H1 (cell line): ENCODE data around the gene LRRTM4. TPM values are rescaled to one million over a fixed set of nuclear protein-coding genes. Genes with fewer than 3 reads are reported as not detected.
A peak's percentile ranks its signal among the peaks of the same experiment; 100 is the strongest.

Experiments
- CTCF ChIA-PET: fragments of 300-600 bp; sonication (Branson Sonifier 250); formaldehyde crosslinking; loops from one replicate; lab custom pipeline; 2021; ENCODE audit not compliant: partially characterized antibody; lab: Charles Lee
- POLR2A ChIA-PET: fragments of 300-600 bp; sonication (Branson Sonifier 250); formaldehyde crosslinking; loops from one replicate; lab custom pipeline; 2021; ENCODE audit warnings: inconsistent platforms; ENCODE audit not compliant: partially characterized antibody; lab: Charles Lee
- DNase-seq, 2 experiments: peaks; one replicate each; pipeline versions ENCODE4 v3.0.0 to v3.0.0-alpha.2; 2010 to 2022; ENCODE audit warnings: low spot score in 2 of 2, low read depth in 1 of 2, mixed read lengths in 1 of 2
- FAIRE-seq: peaks from 2 replicates; lab custom pipeline; 2011; peaks lifted over from hg19 to GRCh38; lab: Jason Lieb, UNC
- H2AFZ ChIP-seq: 2 replicates; pipeline ENCODE4 v1.8.1; 2012; ENCODE audit warnings: low read length, inconsistent platforms
- H2AK5ac ChIP-seq: 2 replicates; pipeline ENCODE4 v1.6.1; 2013; ENCODE audit warnings: low read depth, low read length
- H2BK120ac ChIP-seq: replicated peaks from 2 replicates; pipeline ENCODE3; 2013; ENCODE audit warnings: low read depth, low read length, inconsistent platforms
- H2BK12ac ChIP-seq: 2 replicates; pipeline ENCODE4 v1.6.1; 2013; ENCODE audit warnings: low read depth, low read length
- H2BK15ac ChIP-seq: 2 replicates; pipeline ENCODE4 v1.6.1; 2013; ENCODE audit warnings: low read length
- H2BK20ac ChIP-seq: 2 replicates; pipeline ENCODE4 v1.6.1; 2013; ENCODE audit warnings: low read length
- H2BK5ac ChIP-seq: 2 replicates; pipeline ENCODE4 v1.6.1; 2013; ENCODE audit warnings: low read depth, low read length
- H3K14ac ChIP-seq: 2 replicates; pipeline ENCODE4 v1.6.1; 2013; ENCODE audit warnings: inconsistent platforms; ENCODE audit not compliant: insufficient read length
- H3K18ac ChIP-seq: 2 replicates; pipeline ENCODE4 v1.6.1; 2013; ENCODE audit warnings: low read length; ENCODE audit errors: extremely low read depth
- H3K23ac ChIP-seq: 2 replicates; pipeline ENCODE4 v1.6.1; 2013; ENCODE audit warnings: inconsistent platforms; ENCODE audit not compliant: insufficient read length
- H3K23me2 ChIP-seq: 2 replicates; pipeline ENCODE4 v1.6.1; 2013; ENCODE audit warnings: low read depth, low read length
- H3K27ac ChIP-seq: 2 replicates; pipeline ENCODE4 v1.6.1; 2011; ENCODE audit warnings: low read depth, low read length, inconsistent platforms
- H3K27me3 ChIP-seq, 4 experiments: replicated peaks in 1 of 4; 1 replicate in 1 of 4; 2 replicates in 3 of 4; pipeline versions ENCODE4 v1.6.1 to v1.8.1; 2011 to 2013; ENCODE audit warnings: low read length in 3 of 4, mild to moderate bottlenecking in 3 of 4, inconsistent platforms in 2 of 4, mixed read lengths in 2 of 4, moderate library complexity in 1 of 4; ENCODE audit not compliant: control insufficient read depth in 3 of 4, insufficient read depth in 3 of 4; ENCODE audit errors: extremely low read depth in 1 of 4
- H3K36me3 ChIP-seq, 4 experiments: 2 replicates each; pipeline versions ENCODE4 v1.6.1 to v1.8.1; 2011 to 2013; ENCODE audit warnings: mild to moderate bottlenecking in 4 of 4, low read length in 3 of 4, moderate library complexity in 2 of 4, control low read depth in 1 of 4, inconsistent platforms in 1 of 4; ENCODE audit not compliant: insufficient read depth in 4 of 4, control insufficient read depth in 2 of 4
- H3K4ac ChIP-seq: replicated peaks from 2 replicates; pipeline ENCODE3; 2013; ENCODE audit warnings: low read length, low read depth, mixed read lengths, inconsistent platforms; ENCODE audit not compliant: insufficient read length
- H3K4me1 ChIP-seq, 4 experiments: replicated peaks in 1 of 4; 1 replicate in 1 of 4; 2 replicates in 3 of 4; pipeline versions ENCODE4 v1.6.1 to v1.8.1; 2011 to 2013; ENCODE audit warnings: low read length in 3 of 4, inconsistent platforms in 2 of 4, mixed read lengths in 1 of 4; ENCODE audit not compliant: insufficient read depth in 4 of 4, control insufficient read depth in 3 of 4
- H3K4me2 ChIP-seq, 2 experiments: 2 replicates each; pipeline versions ENCODE4 v1.6.1 to v1.8.1; 2011 to 2013; ENCODE audit warnings: low read depth in 2 of 2, low read length in 2 of 2, control low read depth in 1 of 2, inconsistent platforms in 1 of 2, mild to moderate bottlenecking in 1 of 2; ENCODE audit not compliant: insufficient read depth in 1 of 2
- H3K4me3 ChIP-seq, 4 experiments: fragments of 200-600, 300-600 bp in 1 of 4; sonication (generic), shearing (Covaris generic), sonication (Bioruptor Twin) in 1 of 4; 2 replicates each; pipeline versions ENCODE4 v1.5.1 to v1.8.1; 2011 to 2016; ENCODE audit warnings: low read length in 4 of 4, low read depth in 3 of 4, control low read depth in 2 of 4, inconsistent platforms in 2 of 4, mild to moderate bottlenecking in 2 of 4, mixed read lengths in 1 of 4, moderate library complexity in 1 of 4; ENCODE audit not compliant: insufficient read depth in 2 of 4; ENCODE audit errors: extremely low read depth in 1 of 4
- H3K56ac ChIP-seq: replicated peaks from 2 replicates; pipeline ENCODE3; 2013; ENCODE audit warnings: low read depth, mild to moderate bottlenecking, mixed read lengths, low read length, inconsistent platforms; ENCODE audit not compliant: insufficient read length
- H3K79me1 ChIP-seq: 2 replicates; pipeline ENCODE4 v1.6.1; 2013; ENCODE audit warnings: low read depth, low read length, control low read depth
- H3K79me2 ChIP-seq, 2 experiments: 2 replicates each; pipeline versions ENCODE4 v1.6.1 to v1.8.1; 2012 to 2013; ENCODE audit warnings: low read length in 2 of 2, mild to moderate bottlenecking in 2 of 2, inconsistent platforms in 1 of 2; ENCODE audit not compliant: insufficient read depth in 2 of 2, control insufficient read depth in 1 of 2
- H3K9ac ChIP-seq, 4 experiments: replicated peaks in 1 of 4; 1 replicate in 1 of 4; 2 replicates in 3 of 4; pipeline versions ENCODE4 v1.6.1 to v1.8.1; 2011 to 2013; ENCODE audit warnings: low read depth in 3 of 4, low read length in 3 of 4, control low read depth in 2 of 4, mild to moderate bottlenecking in 2 of 4, moderate library complexity in 2 of 4, inconsistent platforms in 1 of 4; ENCODE audit errors: extremely low read depth in 1 of 4
- H3K9me3 ChIP-seq, 2 experiments: 2 replicates each; pipeline versions ENCODE4 v1.6.1 to v1.8.1; 2012 to 2013; ENCODE audit warnings: mild to moderate bottlenecking in 2 of 2, moderate library complexity in 2 of 2, control low read depth in 1 of 2, inconsistent platforms in 1 of 2, low read depth in 1 of 2, low read length in 1 of 2, mixed read lengths in 1 of 2; ENCODE audit not compliant: insufficient read depth in 2 of 2
- H4K20me1 ChIP-seq, 2 experiments: replicated peaks in 1 of 2; 2 replicates each; pipeline versions ENCODE3 to v1.8.1; 2011 to 2013; ENCODE audit warnings: inconsistent platforms in 2 of 2, low read length in 2 of 2, mild to moderate bottlenecking in 1 of 2; ENCODE audit not compliant: insufficient read depth in 2 of 2, control insufficient read depth in 1 of 2
- H4K5ac ChIP-seq: 2 replicates; pipeline ENCODE4 v1.6.1; 2013; ENCODE audit warnings: low read length, low read depth, mixed read lengths, inconsistent platforms; ENCODE audit not compliant: insufficient read length
- H4K8ac ChIP-seq: 2 replicates; pipeline ENCODE4 v1.8.0; 2013; ENCODE audit warnings: mild to moderate bottlenecking, moderate library complexity, low read length, inconsistent platforms; ENCODE audit not compliant: insufficient read depth; ENCODE audit errors: extremely low read depth
- H4K91ac ChIP-seq: replicated peaks from 2 replicates; pipeline ENCODE3; 2013; ENCODE audit warnings: low read length, mixed read lengths, inconsistent platforms; ENCODE audit not compliant: insufficient read length
- CHD1 ChIP-seq: IDR thresholded peaks from 2 replicates; pipeline ENCODE4 v1.6.1; 2012; ENCODE audit warnings: low read depth, low read length, improper control_type of control experiment
- KDM1A ChIP-seq: fragments of 200-600, 300-600 bp; sonication (generic); IDR thresholded peaks from 2 replicates; pipeline ENCODE4 v1.7.1; 2016; ENCODE audit warnings: mild to moderate bottlenecking, low read length, borderline replicate concordance
- MAFK ChIP-seq: IDR thresholded peaks from 2 replicates; pipeline ENCODE4 v1.6.1; 2012; ENCODE audit warnings: low read depth, mild to moderate bottlenecking, improper control_type of control experiment, low read length
- NANOG ChIP-seq: IDR thresholded peaks from 2 replicates; pipeline ENCODE4 v1.6.1; 2011; ENCODE audit warnings: low read length, low read depth, mild to moderate bottlenecking, inconsistent platforms; ENCODE audit not compliant: insufficient read depth, poor library complexity, severe bottlenecking
- PHF8 ChIP-seq: fragments of 200-600 bp; sonication (generic); conservative IDR thresholded peaks from 2 replicates; pipeline ENCODE4 v1.7.1; 2012; ENCODE audit warnings: low read depth, mild to moderate bottlenecking, inconsistent platforms, low read length, moderate library complexity
- POU5F1 ChIP-seq: IDR thresholded peaks from 2 replicates; pipeline ENCODE4 v1.6.1; 2011; ENCODE audit warnings: low read depth, mild to moderate bottlenecking, low read length, moderate library complexity
- RBBP5 ChIP-seq: IDR thresholded peaks from 2 replicates; pipeline ENCODE4 v1.7.1; 2012; ENCODE audit warnings: low read depth, mild to moderate bottlenecking, inconsistent platforms, low read length, moderate library complexity, borderline replicate concordance
- SIN3A ChIP-seq, 2 experiments: IDR thresholded peaks in 1 of 2; conservative IDR thresholded peaks in 1 of 2; 2 replicates each; pipeline ENCODE4 v1.6.1; 2011 to 2012; ENCODE audit warnings: low read length in 2 of 2, improper control_type of control experiment in 1 of 2, low read depth in 1 of 2, mild to moderate bottlenecking in 1 of 2
- TAF1 ChIP-seq: IDR thresholded peaks from 2 replicates; pipeline ENCODE4 v1.6.1; 2011; ENCODE audit warnings: mild to moderate bottlenecking, low read depth, low read length
- TCF12 ChIP-seq: IDR thresholded peaks from 2 replicates; pipeline ENCODE4 v1.6.1; 2011; ENCODE audit warnings: low read depth, mild to moderate bottlenecking, low read length
- WGBS, 2 experiments: shearing (Covaris generic) in 1 of 2; methylation state at CpG; one replicate each; pipeline versions ENCODE4 v1.1.6 to v1.1.7; 2013 to 2015; ENCODE audit warnings: low lambda C conversion rate in 2 of 2, mixed read lengths in 2 of 2, inconsistent platforms in 1 of 2, low coverage in 1 of 2, missing lambda C conversion rate in 1 of 2; ENCODE audit not compliant: insufficient replicate concordance in 2 of 2, insufficient coverage in 1 of 2, insufficient read length in 1 of 2; ENCODE audit errors: extremely low coverage in 1 of 2, missing lambda C conversion rate in 1 of 2; 5-methylcytosine and 5-hydroxymethylcytosine counted together
- polyA plus RNA-seq, 7 experiments: library from polyadenylated mRNA; depleted of rRNA in 3 of 7; stranded (reverse) in 5 of 7; unstranded in 2 of 7; fragments of >200 nt in 5 of 7; fragments of 200-250 nt in 2 of 7; gene quantifications; 1 replicate in 5 of 7; 2 replicates in 1 of 7; 4 replicates in 1 of 7; pipeline versions ENCODE4 v1.2.1 to v1.2.3, GENCODE V29; 2011 to 2013; ENCODE audit warnings: missing spikeins in 2 of 7, mixed read lengths in 2 of 7
- total RNA-seq: library from RNA; stranded (reverse); fragmentation: NEBNext Ultra II Directional; extraction: Animal tissue kit (Norgen Biotek cat#: 25700); gene quantifications from 2 replicates; pipeline ENCODE4 v1.2.1, GENCODE V29; 2021
- TF ChIP-seq, protein P1 (sequence below): IDR thresholded peaks from 2 replicates; pipeline ENCODE4 v1.6.1; 2011; ENCODE audit warnings: low read depth, mild to moderate bottlenecking, low read length; ENCODE audit not compliant: insufficient read depth
- TF ChIP-seq, protein P2 (sequence below): IDR thresholded peaks from 2 replicates; pipeline ENCODE4 v1.6.1; 2012; ENCODE audit warnings: low read length, inconsistent platforms

The LRRTM4 gene
- total and polyA plus RNA-seq, 2 of the 8 experiments (the other 6 are each of a cell fraction or from before 2014, with no cell fraction given): 3.6 to 9.5 TPM

DNA sequence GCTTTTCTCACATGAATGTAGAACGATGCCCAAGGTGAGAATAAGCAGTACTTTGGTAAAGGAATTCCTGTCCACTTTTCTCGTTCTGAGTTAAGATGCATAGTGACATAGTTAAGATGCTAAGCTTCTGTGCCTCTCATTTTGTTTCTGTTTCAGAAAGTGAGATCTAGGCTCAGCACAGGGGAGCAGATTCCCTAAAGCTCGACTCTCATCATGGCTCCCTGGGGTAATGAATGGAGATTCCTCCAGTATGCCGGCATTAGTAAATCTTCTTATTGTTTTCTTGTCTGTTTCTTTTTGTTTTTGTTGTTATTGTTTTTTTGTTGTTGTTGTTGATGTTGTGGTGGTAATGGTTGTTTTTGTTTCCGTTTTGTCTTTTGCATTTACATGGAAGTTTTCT, 225.4 kb downstream of the LRRTM4 start:
- Histone ChIP-seq H3K9ac (no peak overlapping the region), H2BK15ac (no peak overlapping the region), H2AK5ac (no peak overlapping the region), H3K79me2 (no peaks in the 10 kb centered on the region), H3K14ac (no peak overlapping the region), H3K18ac (no peak overlapping the region), H3K9me3 (no peaks in the 10 kb centered on the region), H2BK12ac (no peak overlapping the region), H3K4ac (no peak overlapping the region), H4K8ac (no peak overlapping the region), H3K27me3 (peaks cover 0 to 1% (median 0%) of the 10 kb centered on the region in 4 experiments; a peak in 1 of 7 replicates), H2BK5ac (no peak overlapping the region), H3K56ac (no peak overlapping the region), H2BK20ac (no peak overlapping the region), H4K91ac (no peak overlapping the region), H3K4me2 (no peak overlapping the region), H4K20me1 (no peaks in the 10 kb centered on the region), H3K79me1 (no peaks in the 10 kb centered on the region), H3K23ac (no peak overlapping the region), H3K36me3 (no peaks in the 10 kb centered on the region), H3K4me3 (no peak overlapping the region; a peak in 1 of 8 replicates), H3K4me1 (no peaks in the 10 kb centered on the region), H2BK120ac (no peak overlapping the region), H2AFZ (peak overlapping the region; percentile 61; the same call in 1 of the 2 replicates), H3K27ac (no peak overlapping the region), H3K23me2 (no peaks in the 10 kb centered on the region), H4K5ac (no peak overlapping the region)
- DNase-seq (no peak), FAIRE-seq (no peak)
- WGBS, 2 experiments: 78% methylated on average over 5 of the region's 5 CpGs; no CpG with 5 or more reads in 1 of the 2 experiments
- ChIA-PET CTCF (no interaction called here), POLR2A (no interaction called here)
- TF ChIP-seq CHD1: no peak
- TF ChIP-seq MAFK: no peak
- TF ChIP-seq, protein P1, sequence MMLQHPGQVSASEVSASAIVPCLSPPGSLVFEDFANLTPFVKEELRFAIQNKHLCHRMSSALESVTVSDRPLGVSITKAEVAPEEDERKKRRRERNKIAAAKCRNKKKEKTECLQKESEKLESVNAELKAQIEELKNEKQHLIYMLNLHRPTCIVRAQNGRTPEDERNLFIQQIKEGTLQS: no peak
- TF ChIP-seq, protein P2, sequence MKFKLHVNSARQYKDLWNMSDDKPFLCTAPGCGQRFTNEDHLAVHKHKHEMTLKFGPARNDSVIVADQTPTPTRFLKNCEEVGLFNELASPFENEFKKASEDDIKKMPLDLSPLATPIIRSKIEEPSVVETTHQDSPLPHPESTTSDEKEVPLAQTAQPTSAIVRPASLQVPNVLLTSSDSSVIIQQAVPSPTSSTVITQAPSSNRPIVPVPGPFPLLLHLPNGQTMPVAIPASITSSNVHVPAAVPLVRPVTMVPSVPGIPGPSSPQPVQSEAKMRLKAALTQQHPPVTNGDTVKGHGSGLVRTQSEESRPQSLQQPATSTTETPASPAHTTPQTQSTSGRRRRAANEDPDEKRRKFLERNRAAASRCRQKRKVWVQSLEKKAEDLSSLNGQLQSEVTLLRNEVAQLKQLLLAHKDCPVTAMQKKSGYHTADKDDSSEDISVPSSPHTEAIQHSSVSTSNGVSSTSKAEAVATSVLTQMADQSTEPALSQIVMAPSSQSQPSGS: no peak
- TF ChIP-seq POU5F1: no peak
- TF ChIP-seq TAF1: no peak
- no peak for TF ChIP-seq SIN3A (conservative IDR thresholded peaks at IDR 0.05 in 1 of 2, IDR thresholded peaks at IDR 0.05 in 1 of 2; ENCODE audit: low read depth in 1 of 2, low read length in 2 of 2)
- no peak for TF ChIP-seq PHF8
- TF ChIP-seq KDM1A: no peak
- TF ChIP-seq TCF12: no peak
- TF ChIP-seq NANOG: no peak
- no peak for TF ChIP-seq RBBP5
